GM12878 (cell line): ENCODE data around the gene STXBP1. TPM values are rescaled to one million over a fixed set of nuclear protein-coding genes. Genes with fewer than 3 reads are reported as not detected.

Experiments used
- ATAC-seq: fragments of 200-7000 bp; cut with Tn5 transposase; 3 replicates; pipeline ENCODE4 v1.9.1; 2020; ENCODE audit warnings: mild to moderate bottlenecking, moderate library complexity
- BruUV-seq: library from RNA; stranded (reverse); fragments of 400-500 nt; replicated peaks from 2 replicates; lab custom pipeline; 2021; lab: Mats Ljungman, UMichigan
- CTCF ChIA-PET: fragments of 300-600 bp; sonication (Branson Sonifier 250); formaldehyde crosslinking; extraction: SDS; loops from one replicate; lab custom pipeline; 2021; ENCODE audit warnings: inconsistent platforms; lab: Yijun Ruan, JAX
- POLR2A ChIA-PET: fragments of 350-600 bp; formaldehyde crosslinking; extraction: SDS; loops from one replicate; lab custom pipeline; 2021; ENCODE audit warnings: inconsistent platforms; lab: Charles Lee
- RAD21 ChIA-PET: fragments of 300-600 bp; sonication (Branson Sonifier 250); formaldehyde crosslinking; loops from one replicate; lab custom pipeline; 2023; ENCODE audit warnings: antibody characterized with exemption; ENCODE audit not compliant: unreplicated experiment; lab: Charles Lee
- SMC1A ChIA-PET: fragments of 300-600 bp; sonication (Branson Sonifier 250); formaldehyde crosslinking; loops from one replicate; lab custom pipeline; 2023; ENCODE audit not compliant: unreplicated experiment, uncharacterized antibody; lab: Charles Lee
- DNase-seq: peaks from one replicate; pipeline ENCODE4 v3.0.0-alpha.2; 2011; ENCODE audit warnings: low read depth, low spot score
- FAIRE-seq: peaks from 3 replicates; lab custom pipeline; 2011; peaks lifted over from hg19 to GRCh38; lab: Jason Lieb, UNC
- H2AFZ ChIP-seq: 2 replicates; pipeline ENCODE4 v1.6.0; 2011; ENCODE audit warnings: low read depth, low read length, control low read depth; ENCODE audit not compliant: control insufficient read depth
- H3K27ac ChIP-seq: 2 replicates; pipeline ENCODE4 v1.5.1; 2011; ENCODE audit warnings: control low read depth; ENCODE audit not compliant: control insufficient read depth, insufficient read depth
- H3K27me3 ChIP-seq, 2 experiments: replicated peaks in 1 of 2; 2 replicates each; pipeline versions ENCODE4 v1.6.0 to v1.6.1; 2011; ENCODE audit warnings: low read length in 1 of 2; ENCODE audit not compliant: control insufficient read depth in 2 of 2, insufficient read depth in 2 of 2
- H3K36me3 ChIP-seq, 2 experiments: 2 replicates each; pipeline ENCODE4 v1.5.1; 2011; ENCODE audit warnings: low read length in 1 of 2; ENCODE audit not compliant: control insufficient read depth in 2 of 2, insufficient read depth in 2 of 2
- H3K4me1 ChIP-seq: 2 replicates; pipeline ENCODE4 v1.6.1; 2011; ENCODE audit warnings: mild to moderate bottlenecking, low read length, moderate library complexity, mixed read lengths; ENCODE audit not compliant: control insufficient read depth, insufficient read depth
- H3K4me2 ChIP-seq: 2 replicates; pipeline ENCODE4 v1.6.0; 2011; ENCODE audit warnings: control low read depth; ENCODE audit not compliant: control insufficient read depth, insufficient read depth
- H3K4me3 ChIP-seq: fragments of 200-600 bp; sonication (generic); 2 replicates; pipeline ENCODE4 v1.5.1; 2016
- H3K79me2 ChIP-seq: 2 replicates; pipeline ENCODE4 v1.6.0; 2011; ENCODE audit warnings: low read length; ENCODE audit not compliant: control insufficient read depth, insufficient read depth
- H3K9ac ChIP-seq: 2 replicates; pipeline ENCODE4 v1.8.0; 2011; ENCODE audit warnings: low read length, control low read depth, mixed read lengths; ENCODE audit not compliant: control insufficient read depth, insufficient read depth
- H3K9me3 ChIP-seq: replicated peaks from 3 replicates; pipeline ENCODE4 v1.5.1; 2011; ENCODE audit warnings: mild to moderate bottlenecking, low read length; ENCODE audit not compliant: control insufficient read depth, insufficient read depth
- H4K20me1 ChIP-seq: 2 replicates; pipeline ENCODE4 v1.6.0; 2011; ENCODE audit not compliant: control insufficient read depth, insufficient read depth
- CUX1 ChIP-seq: IDR thresholded peaks from 2 replicates; pipeline ENCODE4 v1.6.1; 2012; ENCODE audit warnings: improper control_type of control experiment, low read depth, low read length; ENCODE audit not compliant: insufficient replicate concordance
- DPF2 ChIP-seq: fragments of 450-650 bp; IDR thresholded peaks from 2 replicates; pipeline ENCODE4 v1.6.1; 2017; ENCODE audit warnings: mild to moderate bottlenecking
- GATAD2B ChIP-seq: fragments of 450-650 bp; conservative IDR thresholded peaks from 2 replicates; pipeline ENCODE4 v1.6.1; 2017; ENCODE audit warnings: low read depth, mild to moderate bottlenecking, moderate library complexity
- HDAC6 ChIP-seq: fragments of 200-600 bp; sonication (generic); IDR thresholded peaks from one replicate; pipeline ENCODE4 v1.8.0; 2017; ENCODE audit warnings: antibody characterized with exemption; ENCODE audit not compliant: unreplicated experiment
- IRF4 ChIP-seq: IDR thresholded peaks from 2 replicates; pipeline ENCODE4 v1.6.1; 2011; ENCODE audit warnings: low read depth, low read length
- LARP7 ChIP-seq: fragments of 450-650 bp; IDR thresholded peaks from 2 replicates; pipeline ENCODE4 v1.6.1; 2017; ENCODE audit warnings: mild to moderate bottlenecking
- NR2F1 ChIP-seq: fragments of 450-650 bp; conservative IDR thresholded peaks from 2 replicates; pipeline ENCODE4 v1.6.1; 2017; ENCODE audit warnings: mild to moderate bottlenecking
- SMAD5 ChIP-seq: IDR thresholded peaks from 2 replicates; pipeline ENCODE4 v1.6.1; 2016; ENCODE audit warnings: antibody characterized with exemption, low read depth
- SUZ12 ChIP-seq: fragments of 200-600 bp; sonication (generic); IDR thresholded peaks from one replicate; pipeline ENCODE4 v1.6.1; 2018; ENCODE audit warnings: antibody characterized with exemption, mild to moderate bottlenecking; ENCODE audit not compliant: unreplicated experiment
- TCF3 ChIP-seq: IDR thresholded peaks from 2 replicates; pipeline ENCODE4 v1.6.1; 2012; ENCODE audit warnings: low read depth, mild to moderate bottlenecking, low read length, borderline replicate concordance; ENCODE audit not compliant: insufficient read depth
- ZNF207 ChIP-seq: fragments of 450-650 bp; IDR thresholded peaks from 2 replicates; pipeline ENCODE4 v1.6.1; 2014; ENCODE audit warnings: antibody characterized with exemption, mild to moderate bottlenecking, borderline replicate concordance
- ZNF217 ChIP-seq: fragments of 450-650 bp; IDR thresholded peaks from 2 replicates; pipeline ENCODE4 v1.6.1; 2017; ENCODE audit warnings: antibody characterized with exemption, mild to moderate bottlenecking
- WGBS: methylation state at CpG from one replicate; pipeline ENCODE4 v1.1.6; 2016; ENCODE audit warnings: low lambda C conversion rate; ENCODE audit not compliant: insufficient replicate concordance, insufficient coverage; ENCODE audit errors: missing lambda C conversion rate; 5-methylcytosine and 5-hydroxymethylcytosine counted together
- in situ Hi-C: fragments of 300-500 bp; cut with MboI; formaldehyde crosslinking; loops from 9 replicates; pipeline ENCODE4 v1.14.3; 2018; ENCODE audit warnings: mixed read lengths
- intact Hi-C: fragments of 100-400 bp; cut with micrococcal nuclease; formaldehyde crosslinking; loops from one replicate; pipeline ENCODE4 v1.14.2; 2022; ENCODE audit not compliant: unreplicated experiment
- polyA plus RNA-seq, 11 experiments: library from polyadenylated mRNA; depleted of rRNA in 4 of 11; unstranded in 6 of 11; stranded (reverse) in 5 of 11; fragments of >200 nt; fragmentation: Nextera tagmentation in 4 of 11; fragmentation: Illumina TruSeq in 1 of 11; extraction: Ambion mirVana in 4 of 11; extraction: Trizol in 1 of 11; gene quantifications; 1 replicate in 1 of 11; 2 replicates in 10 of 11; pipeline versions ENCODE4 v1.2.1 to v1.2.3, GENCODE V29; 2011 to 2016; ENCODE audit warnings: inconsistent platforms in 2 of 11, missing spikeins in 2 of 11, low read depth in 1 of 11
- total RNA-seq, 4 experiments: library from RNA; depleted of rRNA in 3 of 4; stranded (reverse); fragments of >200 nt in 3 of 4; fragmentation: Illumina TruSeq in 1 of 4; extraction: Trizol in 1 of 4; gene quantifications; 2 replicates each; pipeline versions ENCODE4 v1.2.1 to v1.2.3, GENCODE V29; 2013 to 2021
- TF ChIP-seq, protein P1 (sequence below): IDR thresholded peaks from 2 replicates; pipeline ENCODE4 v1.6.1; 2012; ENCODE audit warnings: low read depth, low read length, improper control_type of control experiment
- TF ChIP-seq, protein P2 (sequence below): fragments of 450-650 bp; formaldehyde crosslinking; IDR thresholded peaks from 2 replicates; pipeline ENCODE4 v1.5.0; 2022; ENCODE audit warnings: mild to moderate bottlenecking, missing genetic modification characterization

Gene STXBP1
- total and polyA plus RNA-seq, 10 of the 15 experiments (the other 5 are each of a cell fraction or from before 2014, with no cell fraction given), result 0.08 to 0.85 (median 0.31) TPM; not detected in 3

DNA sequence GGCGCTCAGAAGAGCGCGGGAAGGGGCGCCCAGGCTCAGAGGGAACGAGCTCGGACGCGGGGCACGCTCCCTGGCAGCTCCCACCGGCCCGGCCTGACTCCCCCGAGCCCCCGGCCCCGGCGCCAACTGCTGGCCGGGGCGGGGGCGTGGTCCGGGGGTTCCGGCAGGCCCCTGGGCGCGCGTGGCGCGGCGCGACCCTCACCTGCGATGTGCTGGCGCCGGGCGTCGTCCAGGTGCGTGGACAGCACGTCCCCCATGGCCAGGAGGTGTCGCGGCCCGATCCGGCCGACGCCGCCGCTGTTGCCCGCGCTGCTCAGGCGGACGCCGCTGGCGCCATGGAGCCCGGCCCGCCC is 43.5 kb upstream of the STXBP1 start:
- Histone ChIP-seq H3K9ac (no peak overlapping the region), H3K36me3 (no peaks in the 10 kb centered on the region), H2AFZ (peak overlapping the region; percentile 42; the same call in 1 of the 2 replicates), H3K9me3 (no peaks in the 10 kb centered on the region), H3K4me3 (no peak overlapping the region; the same call in 1 of the 2 replicates), H3K4me2 (peak overlapping the region; percentile 83; the same call in 1 of the 2 replicates), H4K20me1 (no peaks in the 10 kb centered on the region), H3K4me1 (peaks cover 12% of the 10 kb centered on the region), H3K27ac (no peak overlapping the region), H3K27me3 (peaks cover 0 to 5% of the 10 kb centered on the region in 2 experiments; a peak in 2 of 4 replicates), H3K79me2 (no peaks in the 10 kb centered on the region)
- intact Hi-C loops, result no loop called here
- SMC1A ChIA-PET, result no interaction called here
- CTCF ChIA-PET, result no interaction called here
- no peak for DNase-seq
- ATAC-seq, result peak; percentile 31
- WGBS, result 7% methylated on average over 26 of the region's 50 CpGs
- POLR2A ChIA-PET, result no interaction called here
- RAD21 ChIA-PET, result no interaction called here
- FAIRE-seq, result no peak
- BruUV-seq, result no TSS peak
- in situ Hi-C loops, result no loop called here
- TF ChIP-seq HDAC6 (no peak), CUX1 (no peak), IRF4 (no peak), NR2F1 (peak; percentile 28; the same call in 1 of the 2 replicates), GATAD2B (peak; percentile 46; the same call in 1 of the 2 replicates), SUZ12 (peak; percentile 82), LARP7 (peak; percentile 52; the same call in 1 of the 2 replicates), ZNF217 (no peak), TCF3 (no peak), ZNF207 (no peak), DPF2 (peak; percentile 38; the same call in 1 of the 2 replicates), SMAD5 (no peak)
- TF ChIP-seq, protein P1, sequence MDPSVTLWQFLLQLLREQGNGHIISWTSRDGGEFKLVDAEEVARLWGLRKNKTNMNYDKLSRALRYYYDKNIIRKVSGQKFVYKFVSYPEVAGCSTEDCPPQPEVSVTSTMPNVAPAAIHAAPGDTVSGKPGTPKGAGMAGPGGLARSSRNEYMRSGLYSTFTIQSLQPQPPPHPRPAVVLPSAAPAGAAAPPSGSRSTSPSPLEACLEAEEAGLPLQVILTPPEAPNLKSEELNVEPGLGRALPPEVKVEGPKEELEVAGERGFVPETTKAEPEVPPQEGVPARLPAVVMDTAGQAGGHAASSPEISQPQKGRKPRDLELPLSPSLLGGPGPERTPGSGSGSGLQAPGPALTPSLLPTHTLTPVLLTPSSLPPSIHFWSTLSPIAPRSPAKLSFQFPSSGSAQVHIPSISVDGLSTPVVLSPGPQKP, result no peak
- TF ChIP-seq, protein P2, sequence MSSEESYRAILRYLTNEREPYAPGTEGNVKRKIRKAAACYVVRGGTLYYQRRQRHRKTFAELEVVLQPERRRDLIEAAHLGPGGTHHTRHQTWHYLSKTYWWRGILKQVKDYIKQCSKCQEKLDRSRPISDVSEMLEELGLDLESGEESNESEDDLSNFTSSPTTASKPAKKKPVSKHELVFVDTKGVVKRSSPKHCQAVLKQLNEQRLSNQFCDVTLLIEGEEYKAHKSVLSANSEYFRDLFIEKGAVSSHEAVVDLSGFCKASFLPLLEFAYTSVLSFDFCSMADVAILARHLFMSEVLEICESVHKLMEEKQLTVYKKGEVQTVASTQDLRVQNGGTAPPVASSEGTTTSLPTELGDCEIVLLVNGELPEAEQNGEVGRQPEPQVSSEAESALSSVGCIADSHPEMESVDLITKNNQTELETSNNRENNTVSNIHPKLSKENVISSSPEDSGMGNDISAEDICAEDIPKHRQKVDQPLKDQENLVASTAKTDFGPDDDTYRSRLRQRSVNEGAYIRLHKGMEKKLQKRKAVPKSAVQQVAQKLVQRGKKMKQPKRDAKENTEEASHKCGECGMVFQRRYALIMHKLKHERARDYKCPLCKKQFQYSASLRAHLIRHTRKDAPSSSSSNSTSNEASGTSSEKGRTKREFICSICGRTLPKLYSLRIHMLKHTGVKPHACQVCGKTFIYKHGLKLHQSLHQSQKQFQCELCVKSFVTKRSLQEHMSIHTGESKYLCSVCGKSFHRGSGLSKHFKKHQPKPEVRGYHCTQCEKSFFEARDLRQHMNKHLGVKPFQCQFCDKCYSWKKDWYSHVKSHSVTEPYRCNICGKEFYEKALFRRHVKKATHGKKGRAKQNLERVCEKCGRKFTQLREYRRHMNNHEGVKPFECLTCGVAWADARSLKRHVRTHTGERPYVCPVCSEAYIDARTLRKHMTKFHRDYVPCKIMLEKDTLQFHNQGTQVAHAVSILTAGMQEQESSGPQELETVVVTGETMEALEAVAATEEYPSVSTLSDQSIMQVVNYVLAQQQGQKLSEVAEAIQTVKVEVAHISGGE (CRISPR knock-in tag), result no peak
